8988T (cell line): ENCODE results near the gene FCRL6.

Experiments
- DNase-seq: peaks from one replicate; pipeline ENCODE4 v3.0.0; 2011

The FCRL6 gene

GRCh38 chr1:159838715-159839114 is 36.6 kb downstream of the FCRL6 start:
- DNase-seq = no peak

- no peak for DNase-seq
Measured at GRCh38 chr1:159839116-159839849, 37.1 kb downstream of the FCRL6 start.

GRCh38 chr1:159841749-159842148 is 39.6 kb downstream of the FCRL6 start:
- DNase-seq = no peak

GRCh38 chr1:159843459-159843858 is 41.3 kb downstream of the FCRL6 start:
- DNase-seq = no peak

- no peak for DNase-seq
Measured at GRCh38 chr1:159845751-159846629, 43.8 kb downstream of the FCRL6 start.

- DNase-seq = no peak
Measured at GRCh38 chr1:159847231-159847630, 45.1 kb downstream of the FCRL6 start.

- no peak for DNase-seq
Measured at GRCh38 chr1:159848326-159848725, 46.2 kb downstream of the FCRL6 start.

GRCh38 chr1:159849626-159850366 is 47.6 kb downstream of the FCRL6 start:
- no peak for DNase-seq

- no peak for DNase-seq
Measured at GRCh38 chr1:159851407-159851806, 49.2 kb downstream of the FCRL6 start.

GRCh38 chr1:159853417-159854115 is 51.4 kb downstream of the FCRL6 start:
- no peak for DNase-seq

GRCh38 chr1:159854116-159854692 is 52.0 kb downstream of the FCRL6 start:
- DNase-seq = peak; percentile 51

- DNase-seq = peak; percentile 79
Measured at GRCh38 chr1:159854693-159855192, 52.6 kb downstream of the FCRL6 start.

GRCh38 chr1:159855709-159856108 is 53.5 kb downstream of the FCRL6 start:
- no peak for DNase-seq

GRCh38 chr1:159856576-159856975 is 54.4 kb downstream of the FCRL6 start:
- DNase-seq = no peak

- no peak for DNase-seq
Measured at GRCh38 chr1:159857889-159858288, 55.7 kb downstream of the FCRL6 start.

- DNase-seq = no peak
Measured at GRCh38 chr1:159859767-159860322, 57.7 kb downstream of the FCRL6 start.

GRCh38 chr1:159860456-159860855 is 58.3 kb downstream of the FCRL6 start:
- no peak for DNase-seq

- DNase-seq = no peak
Measured at GRCh38 chr1:159861218-159861617, 59.1 kb downstream of the FCRL6 start.

- no peak for DNase-seq
Measured at GRCh38 chr1:159862031-159862430, 59.9 kb downstream of the FCRL6 start.

- DNase-seq = no peak
Measured at GRCh38 chr1:159862557-159862956, 60.4 kb downstream of the FCRL6 start, which contains the start of gene VSIG8. VSIG8 (minus strand) TSS chr1:159862657; CDS start chr1:159862521, 136 bp downstream.

- DNase-seq = no peak
Measured at GRCh38 chr1:159864262-159864661, 62.1 kb downstream of the FCRL6 start.
